Measurements from ENCODE around the gene SPRY2.

The SPRY2 gene

DNA sequence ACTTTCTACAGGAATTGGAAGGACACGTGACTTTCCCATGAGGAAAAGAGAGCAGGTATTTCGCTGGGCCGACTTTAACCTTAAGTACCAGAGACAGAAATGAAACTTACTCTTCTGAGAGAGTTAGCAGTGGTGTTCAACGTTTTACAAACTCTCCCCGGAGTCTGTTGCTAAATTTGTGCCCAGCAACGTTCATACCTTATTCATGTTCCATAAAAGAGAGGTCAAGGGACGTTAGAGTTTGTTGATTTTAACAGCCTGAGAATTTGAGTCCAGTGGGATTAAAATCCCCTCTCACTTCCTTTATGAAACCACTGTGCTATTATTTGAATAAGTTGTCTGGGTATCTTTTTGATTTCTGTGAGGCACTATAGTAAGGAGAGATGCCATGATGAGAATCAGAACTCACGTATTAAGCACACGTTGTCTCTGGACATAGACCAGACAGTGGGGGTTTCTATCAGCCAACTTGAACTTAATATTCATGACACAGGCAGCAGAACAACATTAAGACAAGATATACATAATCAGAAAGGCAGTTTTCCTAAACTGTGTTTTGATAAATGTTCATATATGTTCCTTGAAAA lies 33.4 kb downstream of the SPRY2 start:
- Histone ChIP-seq H3K9me3 (ENCODE audit: severe bottlenecking) (no peaks in the 10 kb centered on the region), H3K36me3 (no peaks in the 10 kb centered on the region), H3K27me3 (ENCODE audit: insufficient read depth, low read depth, severe bottlenecking) (no peaks in the 10 kb centered on the region), H3K27ac (no peak overlapping the region), H3K4me3 (ENCODE audit: low read depth, low read length) (no peak overlapping the region)
- no peak for DNase-seq
- TF ChIP-seq, protein P1, sequence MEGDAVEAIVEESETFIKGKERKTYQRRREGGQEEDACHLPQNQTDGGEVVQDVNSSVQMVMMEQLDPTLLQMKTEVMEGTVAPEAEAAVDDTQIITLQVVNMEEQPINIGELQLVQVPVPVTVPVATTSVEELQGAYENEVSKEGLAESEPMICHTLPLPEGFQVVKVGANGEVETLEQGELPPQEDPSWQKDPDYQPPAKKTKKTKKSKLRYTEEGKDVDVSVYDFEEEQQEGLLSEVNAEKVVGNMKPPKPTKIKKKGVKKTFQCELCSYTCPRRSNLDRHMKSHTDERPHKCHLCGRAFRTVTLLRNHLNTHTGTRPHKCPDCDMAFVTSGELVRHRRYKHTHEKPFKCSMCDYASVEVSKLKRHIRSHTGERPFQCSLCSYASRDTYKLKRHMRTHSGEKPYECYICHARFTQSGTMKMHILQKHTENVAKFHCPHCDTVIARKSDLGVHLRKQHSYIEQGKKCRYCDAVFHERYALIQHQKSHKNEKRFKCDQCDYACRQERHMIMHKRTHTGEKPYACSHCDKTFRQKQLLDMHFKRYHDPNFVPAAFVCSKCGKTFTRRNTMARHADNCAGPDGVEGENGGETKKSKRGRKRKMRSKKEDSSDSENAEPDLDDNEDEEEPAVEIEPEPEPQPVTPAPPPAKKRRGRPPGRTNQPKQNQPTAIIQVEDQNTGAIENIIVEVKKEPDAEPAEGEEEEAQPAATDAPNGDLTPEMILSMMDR (IDR thresholded peaks at IDR 0.05; ENCODE audit: low read depth, low read length), result no peak

DNA sequence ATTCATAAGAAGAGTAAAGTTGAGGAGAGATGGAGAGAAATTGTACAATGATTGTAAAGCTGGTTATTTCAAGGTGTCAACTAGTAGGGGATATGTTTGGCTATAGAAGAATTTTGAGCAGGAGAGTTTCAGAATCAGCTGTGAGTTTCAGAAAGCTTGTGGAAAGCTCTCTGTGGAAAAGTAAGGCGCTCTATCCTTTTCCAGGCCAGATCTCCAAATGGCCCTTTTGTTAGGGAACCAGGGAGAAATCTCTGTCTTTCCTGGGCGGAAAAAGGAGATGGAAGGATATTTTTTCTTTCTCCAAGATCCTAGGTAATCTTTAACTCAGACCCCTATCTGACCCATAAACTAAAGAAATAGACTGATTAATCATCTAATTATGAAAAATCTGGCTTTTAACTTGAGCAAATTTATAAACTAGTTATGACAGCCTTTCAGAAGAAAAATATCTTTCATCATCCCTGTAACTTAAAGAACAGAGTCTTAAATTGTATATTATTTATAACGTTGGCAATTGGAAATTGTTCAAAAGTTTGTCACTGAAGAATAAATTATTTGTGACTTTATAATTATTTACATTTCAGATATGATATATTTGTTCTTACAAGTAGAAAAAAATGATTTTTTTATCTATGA lies 34.5 kb downstream of the SPRY2 start:
- Histone ChIP-seq H3K9me3 (ENCODE audit: severe bottlenecking) (no peaks in the 10 kb centered on the region), H3K27me3 (ENCODE audit: insufficient read depth, low read depth, severe bottlenecking) (no peaks in the 10 kb centered on the region), H3K36me3 (no peaks in the 10 kb centered on the region), H3K4me3 (ENCODE audit: low read depth, low read length) (no peak overlapping the region), H3K27ac (no peak overlapping the region)
- DNase-seq, result no peak
- TF ChIP-seq, protein P1 (IDR thresholded peaks at IDR 0.05; ENCODE audit: low read depth, low read length), result no peak

DNA sequence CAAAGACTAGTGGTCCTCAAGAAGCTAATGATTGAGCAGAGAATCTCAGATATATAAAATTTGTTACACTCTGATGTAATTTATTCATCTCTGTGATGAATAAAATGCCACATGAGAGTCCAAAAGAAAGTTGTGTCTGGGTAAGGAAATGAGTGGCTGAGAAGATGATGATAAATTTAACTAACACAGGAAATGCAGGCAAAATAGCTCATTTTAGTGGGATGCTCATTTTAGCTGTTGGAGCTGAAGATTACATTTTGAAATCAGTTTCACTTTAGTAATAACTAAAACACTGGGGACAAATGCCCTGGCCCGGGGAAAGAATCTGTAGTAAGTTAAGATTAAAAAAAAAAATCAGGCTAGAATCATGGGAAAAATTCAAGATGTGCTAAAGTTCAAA lies 35.2 kb downstream of the SPRY2 start:
- TF ChIP-seq, protein P1 (IDR thresholded peaks at IDR 0.05; ENCODE audit: low read depth, low read length), result no peak
- Histone ChIP-seq H3K4me3 (ENCODE audit: low read depth, low read length) (no peak overlapping the region), H3K27me3 (ENCODE audit: insufficient read depth, low read depth, severe bottlenecking) (no peaks in the 10 kb centered on the region), H3K27ac (no peak overlapping the region), H3K36me3 (no peaks in the 10 kb centered on the region), H3K9me3 (ENCODE audit: severe bottlenecking) (no peaks in the 10 kb centered on the region)
- DNase-seq, result no peak

DNA sequence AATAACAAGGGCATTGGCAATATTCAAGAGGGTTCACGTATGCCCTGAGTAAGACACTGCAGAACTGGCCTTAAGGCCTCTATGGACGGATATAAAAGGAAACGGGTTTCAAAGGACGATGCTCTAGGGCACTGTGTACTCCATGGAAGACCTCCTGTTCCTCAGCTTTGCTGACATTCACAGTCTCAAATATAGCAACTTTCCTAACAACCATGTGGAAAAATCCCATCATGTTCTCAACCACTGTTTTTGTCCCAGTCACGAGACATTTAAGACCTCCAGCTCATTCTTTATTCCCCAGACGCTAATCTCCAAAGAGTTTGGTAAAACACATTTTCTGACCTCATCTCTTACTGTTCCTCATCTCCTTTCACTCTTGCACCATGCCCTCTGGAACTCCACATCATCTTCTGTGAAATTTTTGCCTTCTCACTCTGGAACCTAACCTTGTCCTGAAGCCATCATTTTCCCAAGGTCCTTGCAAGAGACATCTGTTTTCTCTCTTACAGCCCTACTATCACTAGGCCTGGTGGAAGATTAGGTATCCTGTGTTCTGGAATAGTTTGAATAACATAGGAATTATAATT lies 37.6 kb downstream of the SPRY2 start:
- no peak for DNase-seq
- TF ChIP-seq, protein P1 (IDR thresholded peaks at IDR 0.05; ENCODE audit: low read depth, low read length), result no peak
- no peak overlapping the region for H3K4me3 ChIP-seq (ENCODE audit: low read depth, low read length)

DNA sequence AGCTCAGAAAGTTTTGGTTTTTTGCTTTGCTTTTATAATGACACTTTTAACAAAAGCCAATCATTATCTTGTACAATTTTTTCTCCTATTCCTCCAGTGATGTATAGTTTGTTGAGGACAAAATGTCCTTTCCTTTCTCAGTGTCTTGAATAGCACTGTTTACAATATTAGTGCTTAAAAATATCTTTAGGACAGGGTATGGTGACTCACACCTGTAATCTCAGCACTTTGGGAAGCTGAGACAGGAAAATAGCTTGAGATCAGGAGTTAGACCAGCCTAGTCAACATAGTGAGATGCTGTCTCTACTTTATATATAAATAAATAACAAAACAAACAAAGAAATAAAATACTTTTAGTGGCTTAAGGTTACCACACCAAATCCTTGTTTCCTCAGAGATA lies 41.9 kb downstream of the SPRY2 start:
- Histone ChIP-seq H3K9me3 (ENCODE audit: severe bottlenecking) (no peaks in the 10 kb centered on the region), H3K4me3 (ENCODE audit: low read depth, low read length) (no peak overlapping the region), H3K36me3 (no peaks in the 10 kb centered on the region), H3K27me3 (ENCODE audit: insufficient read depth, low read depth, severe bottlenecking) (no peaks in the 10 kb centered on the region), H3K27ac (no peak overlapping the region)
- TF ChIP-seq, protein P1 (IDR thresholded peaks at IDR 0.05; ENCODE audit: low read depth, low read length), result no peak
- no peak for DNase-seq

More for the DNA sequence above, 37.6 kb downstream of the SPRY2 start:
- H3K36me3 ChIP-seq, result no peaks in the 10 kb centered on the region
- no peak overlapping the region for H3K27ac ChIP-seq
- H3K9me3 ChIP-seq (ENCODE audit: severe bottlenecking), result no peaks in the 10 kb centered on the region
- no peaks in the 10 kb centered on the region for H3K27me3 ChIP-seq (ENCODE audit: insufficient read depth, low read depth, severe bottlenecking)

Measured in WERI-Rb-1 (cell line).